ENCODE results near the gene PRRG3.

- TF ChIP-seq CTCF (IDR thresholded peaks at IDR 0.05): no peak
- TF ChIP-seq EZH2 (IDR thresholded peaks at IDR 0.05): no peak
Observed at GRCh38 chrX:151699746-151700145, 4.5 kb downstream of the PRRG3 start.
